Measurements from ENCODE around the gene MCF2.

MCF2 gene

DNA sequence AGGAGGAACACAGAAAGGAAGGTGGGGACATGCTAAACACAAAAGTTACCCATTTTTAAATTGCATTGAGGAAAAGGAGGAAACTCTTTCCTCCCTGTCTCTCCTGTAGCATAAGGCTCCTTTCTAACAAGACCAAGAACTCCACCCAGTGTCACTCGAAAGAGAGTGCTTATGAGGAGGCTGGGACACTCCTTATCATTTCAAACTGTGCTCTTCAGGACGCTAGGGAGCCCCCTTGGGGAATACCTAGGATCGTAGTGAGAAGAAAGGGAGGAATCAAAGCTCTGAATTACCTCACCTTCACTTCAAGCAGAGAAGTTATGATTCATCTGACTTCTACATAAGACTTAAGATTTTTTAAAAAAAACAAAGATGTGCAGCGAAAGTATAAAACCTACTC, 111.9 kb downstream of the MCF2 start:
- DNase-seq (ENCODE audit: low read depth in 3 of 3, low spot score in 1 of 3) = no peak

DNA sequence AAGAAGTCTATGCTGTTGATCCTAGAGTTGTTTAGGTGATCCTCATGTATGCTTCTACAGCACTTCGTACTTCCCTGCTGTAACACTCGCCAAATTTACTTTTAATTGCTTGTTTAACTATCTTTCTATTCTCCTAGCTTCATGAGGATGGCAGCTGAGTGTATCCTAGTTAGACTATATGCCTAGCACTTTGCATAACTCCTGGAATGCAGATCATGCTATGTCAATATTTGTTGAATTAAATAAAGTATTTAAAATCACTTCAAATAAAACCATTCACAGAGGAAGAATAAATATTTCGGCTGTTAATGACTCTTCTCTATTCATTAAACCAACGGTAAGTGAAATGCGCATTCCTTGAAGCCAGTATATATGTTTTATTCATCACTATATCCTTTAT, 122.4 kb downstream of the MCF2 start:
- DNase-seq (ENCODE audit: low read depth in 3 of 3, low spot score in 1 of 3) = no peak

DNA sequence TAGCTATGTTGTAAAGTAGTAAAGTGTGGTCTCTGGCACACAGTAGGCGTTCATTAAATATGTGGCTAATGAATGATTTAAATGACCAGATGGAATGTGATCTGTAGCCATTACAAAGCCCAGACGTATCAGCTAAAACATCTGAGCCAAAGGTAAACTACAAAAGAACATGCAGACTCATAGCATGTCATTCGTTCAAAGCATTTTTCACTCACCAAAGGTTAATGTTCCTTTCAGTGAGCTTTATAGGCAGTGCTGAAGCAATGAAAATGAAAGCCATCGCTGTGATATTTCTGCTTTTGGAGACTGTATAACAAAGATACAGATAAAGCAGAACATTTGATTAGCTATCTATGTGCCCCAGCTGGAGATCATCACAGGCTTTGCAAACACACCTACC, 126.9 kb downstream of the MCF2 start:
- DNase-seq (ENCODE audit: low read depth in 3 of 3, low spot score in 1 of 3) = no peak

DNA sequence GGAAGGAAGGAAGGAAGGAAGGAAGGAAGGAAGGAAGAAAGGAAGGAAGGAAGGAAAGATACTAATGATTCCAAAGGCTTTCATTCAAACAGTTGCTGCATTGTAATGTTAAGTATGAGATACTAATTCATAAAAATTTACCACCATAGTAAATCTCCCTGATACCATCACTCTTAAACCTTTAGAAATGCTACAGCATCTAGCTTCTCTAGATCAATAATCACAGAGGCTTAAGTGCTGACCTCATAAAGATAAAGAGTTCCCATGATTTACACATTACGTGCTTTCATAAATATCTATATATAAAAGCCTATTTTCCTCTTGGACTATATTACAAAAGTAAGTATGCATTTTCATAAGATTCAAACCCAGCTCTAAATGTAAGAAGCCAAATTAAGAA, 141.0 kb downstream of the MCF2 start:
- no peak for DNase-seq (ENCODE audit: low read depth in 3 of 3, low spot score in 1 of 3)

DNA sequence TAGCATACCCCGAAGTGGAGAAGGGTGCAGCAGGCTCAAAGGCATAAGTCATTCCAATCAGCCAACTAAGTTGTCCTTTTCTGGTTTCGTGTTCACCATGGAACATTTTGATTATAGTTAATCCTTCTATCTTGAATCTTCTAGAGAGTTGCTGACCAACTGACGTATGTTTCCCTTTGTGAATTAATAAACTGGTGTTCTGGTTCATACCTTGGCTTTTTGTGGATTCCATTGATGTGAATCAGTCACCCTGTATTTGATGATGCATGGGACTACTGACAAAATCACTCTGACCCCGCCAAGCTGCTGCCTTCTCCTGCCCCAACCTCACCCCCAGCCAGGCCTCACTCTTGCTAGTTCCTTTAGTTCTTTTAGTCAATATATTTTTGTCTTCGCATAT, 144.7 kb downstream of the MCF2 start:
- no peak for DNase-seq (ENCODE audit: low read depth in 3 of 3, low spot score in 1 of 3)

DNA sequence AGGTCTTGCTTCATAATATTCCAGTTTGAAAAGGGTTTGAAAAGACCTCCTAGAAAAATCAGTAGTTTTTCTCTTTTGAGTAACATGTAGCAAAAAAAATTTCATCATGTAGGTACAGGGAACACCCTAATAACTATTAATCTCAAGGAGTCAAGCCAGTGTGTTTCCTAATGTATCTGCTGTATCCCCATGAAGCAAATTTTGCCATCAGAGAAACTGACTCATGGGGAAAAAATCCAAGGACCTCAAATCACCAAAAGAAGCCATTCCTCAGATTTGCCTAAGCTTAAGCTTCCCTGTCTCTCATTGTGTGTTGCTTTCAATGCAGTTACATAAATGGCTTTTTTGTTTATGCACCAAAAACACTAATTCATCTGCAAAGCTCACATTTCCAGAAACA, 147.7 kb downstream of the MCF2 start:
- no peak for DNase-seq (ENCODE audit: low read depth in 3 of 3, low spot score in 1 of 3)

DNA sequence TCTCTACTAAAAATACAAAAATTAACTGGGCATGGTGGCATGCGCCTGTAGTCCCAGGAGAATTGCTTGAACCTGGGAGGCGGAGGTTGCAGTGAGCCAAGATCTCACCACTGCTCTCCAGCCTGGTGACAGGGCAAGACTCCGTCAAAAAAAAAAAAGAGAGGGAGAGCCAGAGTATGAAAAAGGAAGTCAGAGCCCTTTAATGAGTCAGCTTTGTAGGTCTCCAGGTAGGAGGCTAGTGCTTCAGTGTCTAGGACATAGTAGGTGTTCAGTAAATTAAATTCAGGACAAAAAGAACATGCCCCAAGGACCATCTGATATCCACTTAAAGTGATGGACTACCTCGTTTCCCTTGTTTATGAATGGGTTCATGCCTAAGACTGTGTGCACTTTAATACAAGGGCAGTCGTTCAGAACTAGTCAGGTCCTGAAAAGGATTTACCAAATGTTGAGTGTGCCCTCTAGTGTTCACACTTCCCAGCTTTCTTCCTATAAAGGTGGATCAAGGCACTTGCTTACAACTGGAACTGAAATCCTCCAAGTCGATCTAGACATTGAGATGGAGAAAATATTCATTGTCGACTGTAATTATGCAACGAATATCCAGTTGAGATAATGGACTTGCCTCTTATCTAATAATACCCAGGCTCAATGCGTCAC, 148.5 kb downstream of the MCF2 start:
- no peak for DNase-seq (ENCODE audit: low read depth in 3 of 3, low spot score in 1 of 3)

DNA sequence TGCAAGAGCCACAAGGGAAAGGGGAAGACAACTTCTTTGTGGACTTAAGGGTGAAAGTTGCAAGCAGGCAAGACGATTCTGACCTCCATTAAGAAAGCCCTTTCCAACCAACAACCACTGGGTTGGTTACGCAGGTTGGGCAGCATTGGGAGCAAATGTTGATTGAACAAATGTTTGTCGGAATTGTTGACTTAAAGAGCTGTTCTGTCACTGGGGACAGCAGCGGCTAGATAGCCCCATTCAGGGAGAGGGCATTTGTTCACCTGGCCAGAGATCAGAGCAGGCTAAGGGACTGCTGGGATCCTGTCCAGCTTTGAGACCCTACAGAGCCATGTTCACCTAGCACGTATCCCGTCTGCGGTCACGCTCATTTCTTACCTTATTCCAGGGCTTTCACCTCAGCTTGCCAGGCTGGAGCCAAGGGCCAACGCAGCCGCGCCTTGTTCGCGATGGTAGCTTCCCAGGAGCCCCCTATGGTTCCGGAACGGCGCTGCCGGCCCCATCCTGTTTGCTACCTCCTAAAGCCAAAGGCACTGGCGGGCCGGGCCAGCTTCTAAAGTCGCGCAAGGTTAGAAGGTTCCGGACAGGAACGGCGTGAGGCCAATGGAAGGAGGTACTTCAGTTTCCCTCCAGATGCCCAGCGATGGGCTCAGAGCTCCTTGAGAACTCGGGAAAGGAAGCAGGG, 152.8 kb downstream of the MCF2 start:
- no peak for DNase-seq (ENCODE audit: low read depth in 3 of 3, low spot score in 1 of 3)

DNA sequence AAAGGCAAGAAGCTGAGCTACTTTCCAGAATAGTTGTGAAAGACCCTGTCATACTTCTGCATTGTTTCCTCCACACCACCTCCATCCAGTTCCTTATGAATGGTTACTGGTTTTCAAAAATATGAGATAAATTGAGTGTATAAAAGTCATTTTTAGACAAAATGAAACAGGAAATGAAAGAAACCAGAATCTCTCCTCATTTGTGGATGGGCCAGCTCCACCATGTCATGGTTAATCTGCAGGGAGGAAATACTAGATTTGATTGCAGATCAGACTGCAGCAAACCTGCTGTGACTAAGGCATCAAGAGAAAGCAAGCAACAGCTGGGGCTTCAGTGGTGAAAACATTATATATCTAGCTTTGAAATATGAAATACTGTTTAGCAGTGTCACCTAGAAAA, 153.6 kb downstream of the MCF2 start:
- no peak for DNase-seq (ENCODE audit: low read depth in 3 of 3, low spot score in 1 of 3)

DNA sequence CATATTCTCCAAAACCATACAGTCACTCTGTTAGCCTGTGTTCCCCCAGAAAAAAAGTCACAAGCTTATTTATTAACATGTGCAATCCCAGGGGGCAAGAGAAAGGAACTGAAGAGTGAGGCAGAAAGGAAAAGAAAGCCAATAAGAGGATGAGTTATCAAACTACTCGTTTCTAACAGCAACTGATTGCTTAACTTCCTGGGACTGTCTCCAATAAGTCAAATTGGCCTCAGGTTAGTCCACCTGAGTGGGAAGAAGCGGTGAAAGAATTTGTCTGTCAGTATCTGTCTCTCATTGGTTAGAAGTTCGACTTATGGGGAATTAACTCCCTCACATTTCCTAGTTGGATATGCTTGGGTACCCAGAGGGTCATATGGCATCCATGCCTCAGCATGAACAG, 163.4 kb downstream of the MCF2 start:
- no peak for DNase-seq (ENCODE audit: low read depth in 3 of 3, low spot score in 1 of 3)

DNA sequence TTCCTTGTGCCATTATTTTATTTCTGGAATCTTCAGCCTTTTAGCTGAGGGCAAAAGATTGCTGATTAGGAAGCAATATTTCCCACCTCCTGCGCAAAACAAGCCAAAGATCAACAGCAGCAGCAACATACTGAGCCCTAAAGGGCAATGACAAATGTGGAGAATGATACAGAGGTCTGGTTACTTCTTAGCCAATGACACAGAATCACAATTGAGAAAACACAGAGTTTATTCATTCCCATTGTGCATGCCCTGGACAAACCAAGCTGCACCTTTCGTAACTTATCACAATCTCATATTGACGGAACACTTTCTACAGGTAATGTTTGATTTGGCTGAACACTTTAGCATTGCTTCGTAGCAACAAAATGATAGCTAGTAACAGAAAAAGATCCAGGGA, 164.0 kb downstream of the MCF2 start:
- no peak for DNase-seq (ENCODE audit: low read depth in 3 of 3, low spot score in 1 of 3)

DNA sequence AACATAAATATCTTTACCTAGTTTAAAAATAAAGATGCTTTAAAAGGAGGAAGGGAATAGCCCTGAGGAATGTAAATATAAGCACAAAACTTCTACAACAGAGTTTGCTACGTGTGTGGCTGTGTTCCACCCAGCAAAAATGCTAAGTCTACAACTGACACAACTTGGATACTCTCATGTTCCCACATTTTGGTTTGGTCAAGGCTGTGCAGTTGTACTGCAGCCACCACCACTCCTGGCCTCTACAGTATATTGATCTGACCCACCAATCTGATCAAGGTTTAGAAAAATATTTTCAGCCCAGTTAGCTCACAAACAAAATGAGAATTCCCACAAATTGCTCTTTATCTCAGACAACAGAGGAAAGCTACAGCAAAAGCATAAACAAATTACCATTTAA, 165.3 kb downstream of the MCF2 start:
- no peak for DNase-seq (ENCODE audit: low read depth in 3 of 3, low spot score in 1 of 3)

DNA sequence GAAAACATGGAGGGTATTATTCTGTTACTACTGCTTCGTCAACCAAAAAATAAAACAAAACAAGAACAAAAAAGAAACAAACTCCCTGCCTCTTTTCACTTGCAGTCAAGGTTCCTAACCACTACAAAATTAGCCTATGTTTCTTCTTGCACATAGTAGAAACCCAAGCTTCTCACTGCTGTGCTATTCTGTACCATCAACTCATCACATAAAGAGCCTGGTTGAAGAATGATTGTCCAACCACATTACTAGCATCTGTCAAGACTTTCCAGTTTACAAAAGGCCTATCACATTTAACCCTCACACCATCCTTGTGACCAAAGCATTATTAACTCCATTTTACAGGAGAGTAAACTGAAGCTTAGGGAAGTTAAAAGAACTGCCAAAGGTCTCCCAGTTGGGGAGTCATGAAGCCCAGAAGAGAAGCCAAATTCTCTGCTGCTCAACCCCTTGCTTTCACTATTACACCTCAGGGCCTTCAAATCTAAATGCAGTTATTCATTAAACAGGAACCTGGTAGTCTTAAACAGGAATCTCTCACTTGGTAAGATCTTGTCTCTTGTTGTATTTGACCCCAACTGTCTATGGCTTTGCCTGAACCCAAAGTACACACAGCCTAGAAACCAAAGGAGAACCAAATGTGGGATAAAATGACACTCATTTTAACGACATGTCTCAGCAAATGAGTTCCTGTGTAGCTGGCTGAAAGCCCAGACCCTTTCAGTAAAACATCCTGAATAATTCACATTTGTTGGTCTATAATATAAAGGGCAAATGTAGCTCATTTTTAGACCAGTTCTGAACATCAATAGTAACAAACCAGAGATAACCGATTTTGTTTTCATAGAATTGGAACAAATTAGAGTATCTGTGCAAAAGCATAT, 168.8 kb downstream of the MCF2 start:
- DNase-seq (ENCODE audit: low read depth in 3 of 3, low spot score in 1 of 3) = no peak

DNA sequence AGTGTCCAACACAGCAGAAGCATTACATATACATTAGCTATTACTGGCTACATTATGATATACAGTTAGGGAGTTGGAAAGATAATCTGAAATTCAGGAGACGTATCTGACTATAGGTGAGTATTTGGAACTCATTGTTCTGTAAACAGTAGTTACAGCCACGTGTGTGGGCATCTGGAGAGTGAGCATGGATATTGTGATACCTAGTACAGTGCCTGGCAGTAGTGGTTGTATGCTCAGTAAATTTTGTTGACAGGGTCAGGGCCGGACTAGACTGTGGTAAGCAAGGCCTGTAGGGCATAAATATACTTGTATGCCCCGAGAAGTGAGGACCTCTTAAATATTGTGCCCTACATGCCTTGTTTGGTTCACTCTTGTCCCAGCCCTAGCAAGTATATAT, 174.5 kb downstream of the MCF2 start:
- no peak for DNase-seq (ENCODE audit: low read depth in 3 of 3, low spot score in 1 of 3)

DNA sequence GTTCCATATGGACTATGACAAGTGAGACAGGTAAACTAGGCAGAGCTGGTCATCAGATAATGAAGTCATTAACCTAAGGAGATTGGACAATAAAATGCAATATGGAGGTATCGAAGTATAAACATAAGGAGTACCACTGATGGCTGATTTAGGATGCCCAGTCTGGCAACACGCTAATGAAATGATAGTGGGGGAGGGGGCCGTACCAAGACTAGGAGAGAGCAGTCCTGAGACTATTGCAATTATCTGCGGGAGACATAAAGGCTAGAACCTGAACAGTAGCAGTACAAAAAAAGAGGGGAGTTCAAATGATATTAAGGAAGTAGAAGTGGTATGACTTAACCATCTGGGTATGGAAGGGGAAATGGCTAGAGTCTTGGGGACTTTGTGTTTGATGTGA, 175.1 kb downstream of the MCF2 start:
- no peak for DNase-seq (ENCODE audit: low read depth in 3 of 3, low spot score in 1 of 3)
